GM23338 (cell line): ENCODE results near the gene MRPL38. TPM values are rescaled to one million over a fixed set of nuclear protein-coding genes. Genes with fewer than 3 reads are reported as not detected.

Experiments
- ATAC-seq: fragments of 200-7000 bp; cut with Tn5 transposase; 3 replicates; pipeline ENCODE4 v1.9.1; 2020
- DNase-seq: peaks from one replicate; pipeline ENCODE4 v3.0.0-alpha.2; 2015; ENCODE audit warnings: low spot score
- H2AFZ ChIP-seq: fragments of 200-600 bp; sonication (generic); 2 replicates; pipeline ENCODE4 v1.8.0; 2016; ENCODE audit warnings: antibody characterized with exemption, mild to moderate bottlenecking, moderate library complexity
- H3F3A ChIP-seq: fragments of 200-600 bp; sonication (generic); replicated peaks from 2 replicates; pipeline ENCODE4 v1.8.0; 2017; ENCODE audit warnings: antibody characterized with exemption, mixed run types, low read depth
- H3K27ac ChIP-seq: fragments of 200-600 bp; sonication (generic); 2 replicates; pipeline ENCODE4 v1.6.1; 2016; ENCODE audit warnings: low read depth
- H3K27me3 ChIP-seq: fragments of 200-600 bp; sonication (generic); 2 replicates; pipeline ENCODE4 v1.8.0; 2016; ENCODE audit warnings: mild to moderate bottlenecking, mixed run types, moderate library complexity; ENCODE audit not compliant: insufficient read depth
- H3K36me3 ChIP-seq: fragments of 200-600 bp; sonication (generic); 2 replicates; pipeline ENCODE4 v1.8.0; 2016; ENCODE audit warnings: mild to moderate bottlenecking; ENCODE audit not compliant: insufficient read depth
- H3K4me1 ChIP-seq: fragments of 200-600 bp; sonication (generic); 2 replicates; pipeline ENCODE4 v1.8.0; 2016; ENCODE audit warnings: mild to moderate bottlenecking, moderate library complexity; ENCODE audit not compliant: insufficient read depth
- H3K4me2 ChIP-seq: fragments of 200-600 bp; sonication (generic); 2 replicates; pipeline ENCODE4 v1.7.1; 2017; ENCODE audit warnings: mixed run types
- H3K4me3 ChIP-seq: fragments of 200-600 bp; sonication (generic); 2 replicates; pipeline ENCODE4 v1.6.1; 2016; ENCODE audit warnings: mixed run types
- H3K79me2 ChIP-seq: fragments of 200-600 bp; sonication (generic); replicated peaks from 2 replicates; pipeline ENCODE4 v1.8.0; 2017; ENCODE audit warnings: mild to moderate bottlenecking; ENCODE audit not compliant: insufficient read depth
- H3K9me2 ChIP-seq: fragments of 200-600 bp; sonication (generic); 2 replicates; pipeline ENCODE4 v1.8.0; 2017; ENCODE audit not compliant: insufficient read depth
- H4K20me1 ChIP-seq: fragments of 200-600 bp; sonication (generic); replicated peaks from 2 replicates; pipeline ENCODE4 v1.8.0; 2017; ENCODE audit warnings: mild to moderate bottlenecking; ENCODE audit not compliant: insufficient read depth
- H3K27ac Mint-ChIP-seq: 2 replicates; pipeline ENCODE4 v1.8.0; 2020; ENCODE audit warnings: inconsistent platforms, mild to moderate bottlenecking, moderate library complexity, mixed read lengths
- H3K27me3 Mint-ChIP-seq: 3 replicates; pipeline ENCODE4 v1.8.0; 2022; ENCODE audit warnings: low read depth, mild to moderate bottlenecking, moderate library complexity, mixed read lengths, inconsistent platforms; ENCODE audit not compliant: insufficient read depth, poor library complexity
- H3K36me3 Mint-ChIP-seq: 3 replicates; pipeline ENCODE4 v1.8.0; 2021; ENCODE audit warnings: low read depth, mild to moderate bottlenecking, inconsistent platforms, moderate library complexity, mixed read lengths
- H3K4me1 Mint-ChIP-seq: 3 replicates; pipeline ENCODE4 v1.8.0; 2020; ENCODE audit warnings: mild to moderate bottlenecking, inconsistent platforms, mixed read lengths
- H3K4me3 Mint-ChIP-seq: 3 replicates; pipeline ENCODE4 v1.8.0; 2021; ENCODE audit warnings: moderate library complexity, mild to moderate bottlenecking, inconsistent platforms, mixed read lengths
- H3K9me3 Mint-ChIP-seq: 3 replicates; pipeline ENCODE4 v1.8.0; 2020; ENCODE audit warnings: moderate library complexity, mild to moderate bottlenecking, inconsistent platforms, mixed read lengths
- CTCF ChIP-seq, 2 experiments: fragments of 200-600 bp in 1 of 2; sonication (generic) in 1 of 2; conservative IDR thresholded peaks; 2 replicates each; pipeline versions ENCODE4 v1.5.1 to v1.6.1; 2016 to 2017; ENCODE audit warnings: antibody characterized with exemption in 2 of 2, low read depth in 2 of 2, mild to moderate bottlenecking in 2 of 2, moderate library complexity in 1 of 2
- JUNB ChIP-seq: IDR thresholded peaks from one replicate; pipeline ENCODE4 v1.6.1; 2016; ENCODE audit warnings: antibody characterized with exemption; ENCODE audit not compliant: unreplicated experiment
- NANOG ChIP-seq: IDR thresholded peaks from 2 replicates; pipeline ENCODE4 v1.6.1; 2016; ENCODE audit warnings: antibody characterized with exemption, borderline replicate concordance
- POLR2AphosphoS5 ChIP-seq: IDR thresholded peaks from 2 replicates; pipeline ENCODE4 v1.6.1; 2016; ENCODE audit warnings: antibody characterized with exemption, low read depth
- STAT1 ChIP-seq: IDR thresholded peaks from one replicate; pipeline ENCODE4 v1.6.1; 2016; ENCODE audit warnings: antibody characterized with exemption; ENCODE audit not compliant: unreplicated experiment
- ZNF114 ChIP-seq: fragments of 250-450 bp; sonication (Bioruptor Pico); IDR thresholded peaks from 2 replicates; pipeline ENCODE4 v1.5.0; 2020; ENCODE audit warnings: mild to moderate bottlenecking, moderate library complexity
- polyA plus RNA-seq: library from polyadenylated mRNA; unstranded; fragments of >200 nt; fragmentation: Nextera tagmentation; extraction: Ambion mirVana; gene quantifications from 2 replicates; pipeline ENCODE4 v1.2.1, GENCODE V29; 2016
- total RNA-seq: library from RNA; depleted of rRNA; stranded (reverse); fragments of >200 nt; shearing (Covaris generic); gene quantifications from 2 replicates; pipeline ENCODE4 v1.2.3, GENCODE V29; 2014
- TF ChIP-seq, protein P1 (sequence below): IDR thresholded peaks from one replicate; pipeline ENCODE4 v1.6.1; 2018; ENCODE audit warnings: antibody characterized with exemption; ENCODE audit not compliant: unreplicated experiment

MRPL38 gene
- total and polyA plus RNA-seq, 2 experiments from 2014 or later, result 63.6 to 90.0 TPM

DNA sequence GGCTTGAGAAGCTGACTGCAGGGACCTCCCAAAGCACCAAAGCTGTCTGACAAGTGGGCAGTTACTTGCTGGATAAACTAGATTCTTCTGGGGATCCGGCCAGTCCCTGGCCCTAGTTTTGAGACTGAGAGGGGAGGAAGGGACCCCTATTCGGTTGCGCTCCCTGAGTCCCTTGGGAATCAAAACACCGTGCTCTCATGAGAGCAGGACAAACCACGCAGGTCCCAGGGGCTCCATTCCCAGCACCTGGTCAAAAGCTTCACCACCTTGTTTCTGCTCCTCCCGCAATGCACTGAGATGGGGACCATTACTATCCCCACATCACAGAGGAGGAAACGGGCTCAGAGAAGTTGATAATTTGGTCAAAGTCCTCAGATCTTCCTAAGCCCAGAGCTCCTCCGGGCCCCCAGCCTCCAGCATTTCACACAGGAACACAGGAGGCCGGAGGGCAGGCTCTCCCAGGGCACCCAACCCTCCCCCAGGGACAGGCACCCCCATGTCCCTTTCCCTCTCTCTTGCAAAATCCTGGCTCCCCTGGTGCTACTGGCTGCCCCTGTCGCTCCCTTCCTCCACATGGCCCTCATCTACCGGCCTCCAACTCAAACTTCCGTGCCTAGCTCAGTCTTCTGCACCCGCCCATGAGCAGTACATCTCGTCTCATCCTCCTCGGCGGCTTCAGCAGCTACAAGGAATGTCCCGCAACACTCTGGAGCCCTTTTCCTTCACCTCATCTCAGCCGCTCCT, 11.2 kb downstream of the MRPL38 start:
- Histone ChIP-seq H3K9me2 (no peaks in the 10 kb centered on the region), H3K27me3 (no peaks in the 10 kb centered on the region), H3K4me1 (peaks cover 18% of the 10 kb centered on the region; the same call in 1 of the 2 replicates), H4K20me1 (no peaks in the 10 kb centered on the region; the same call in 1 of the 2 replicates), H3K4me3 (no peak overlapping the region), H3K79me2 (peaks cover 18% of the 10 kb centered on the region), H3F3A (peaks cover 30% of the 10 kb centered on the region), H2AFZ (no peak overlapping the region), H3K36me3 (no peaks in the 10 kb centered on the region), H3K27ac (peak overlapping the region; percentile 59; the same call in 1 of the 2 replicates), H3K4me2 (no peak overlapping the region)
- DNase-seq (no peak), ATAC-seq (no peak)
- H3K4me1 Mint-ChIP-seq, result peaks cover 26% of the 10 kb centered on the region
- peaks cover 18% of the 10 kb centered on the region for H3K27me3 Mint-ChIP-seq
- H3K36me3 Mint-ChIP-seq, result peaks cover 29% of the 10 kb centered on the region
- peak overlapping the region; percentile 8; the same call in 2 of the 3 replicates for H3K4me3 Mint-ChIP-seq
- H3K27ac Mint-ChIP-seq, result peak overlapping the region; percentile 19; the same call in 1 of the 2 replicates
- no peaks in the 10 kb centered on the region for H3K9me3 Mint-ChIP-seq
- TF ChIP-seq ZNF114 (CRISPR knock-in tag) (no peak), CTCF (conservative IDR thresholded peaks at IDR 0.05; ENCODE audit: low read depth in 2 of 2) (no peak), STAT1 (no peak), NANOG (no peak)
- TF ChIP-seq, protein P1, sequence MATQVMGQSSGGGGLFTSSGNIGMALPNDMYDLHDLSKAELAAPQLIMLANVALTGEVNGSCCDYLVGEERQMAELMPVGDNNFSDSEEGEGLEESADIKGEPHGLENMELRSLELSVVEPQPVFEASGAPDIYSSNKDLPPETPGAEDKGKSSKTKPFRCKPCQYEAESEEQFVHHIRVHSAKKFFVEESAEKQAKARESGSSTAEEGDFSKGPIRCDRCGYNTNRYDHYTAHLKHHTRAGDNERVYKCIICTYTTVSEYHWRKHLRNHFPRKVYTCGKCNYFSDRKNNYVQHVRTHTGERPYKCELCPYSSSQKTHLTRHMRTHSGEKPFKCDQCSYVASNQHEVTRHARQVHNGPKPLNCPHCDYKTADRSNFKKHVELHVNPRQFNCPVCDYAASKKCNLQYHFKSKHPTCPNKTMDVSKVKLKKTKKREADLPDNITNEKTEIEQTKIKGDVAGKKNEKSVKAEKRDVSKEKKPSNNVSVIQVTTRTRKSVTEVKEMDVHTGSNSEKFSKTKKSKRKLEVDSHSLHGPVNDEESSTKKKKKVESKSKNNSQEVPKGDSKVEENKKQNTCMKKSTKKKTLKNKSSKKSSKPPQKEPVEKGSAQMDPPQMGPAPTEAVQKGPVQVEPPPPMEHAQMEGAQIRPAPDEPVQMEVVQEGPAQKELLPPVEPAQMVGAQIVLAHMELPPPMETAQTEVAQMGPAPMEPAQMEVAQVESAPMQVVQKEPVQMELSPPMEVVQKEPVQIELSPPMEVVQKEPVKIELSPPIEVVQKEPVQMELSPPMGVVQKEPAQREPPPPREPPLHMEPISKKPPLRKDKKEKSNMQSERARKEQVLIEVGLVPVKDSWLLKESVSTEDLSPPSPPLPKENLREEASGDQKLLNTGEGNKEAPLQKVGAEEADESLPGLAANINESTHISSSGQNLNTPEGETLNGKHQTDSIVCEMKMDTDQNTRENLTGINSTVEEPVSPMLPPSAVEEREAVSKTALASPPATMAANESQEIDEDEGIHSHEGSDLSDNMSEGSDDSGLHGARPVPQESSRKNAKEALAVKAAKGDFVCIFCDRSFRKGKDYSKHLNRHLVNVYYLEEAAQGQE, result no peak

- Mint-ChIP-seq H3K9me3 (no peaks in the 10 kb centered on the region), H3K36me3 (peaks cover 25% of the 10 kb centered on the region), H3K27ac (no peak overlapping the region), H3K4me1 (peaks cover 23% of the 10 kb centered on the region), H3K4me3 (no peak overlapping the region), H3K27me3 (peaks cover 18% of the 10 kb centered on the region)
- no peaks in the 10 kb centered on the region; the same call in 1 of the 2 replicates for H4K20me1 ChIP-seq
- H3K27me3 ChIP-seq, result no peaks in the 10 kb centered on the region
- peaks cover 17% of the 10 kb centered on the region; the same call in 1 of the 2 replicates for H3K4me1 ChIP-seq
- H3K4me2 ChIP-seq, result no peak overlapping the region
- H3K79me2 ChIP-seq, result peaks cover 18% of the 10 kb centered on the region
- DNase-seq (no peak), ATAC-seq (no peak)
- H3K4me3 ChIP-seq, result no peak overlapping the region
- H2AFZ ChIP-seq, result no peak overlapping the region
- H3F3A ChIP-seq, result peaks cover 24% of the 10 kb centered on the region
- H3K27ac ChIP-seq, result no peak overlapping the region
- H3K36me3 ChIP-seq, result no peaks in the 10 kb centered on the region
- no peaks in the 10 kb centered on the region for H3K9me2 ChIP-seq
- TF ChIP-seq STAT1, result no peak
- TF ChIP-seq POLR2AphosphoS5, result no peak
- TF ChIP-seq, protein P1, result no peak
- TF ChIP-seq NANOG, result no peak
- no peak for TF ChIP-seq JUNB
Observed at GRCh38 chr17:75892556-75893224, 12.0 kb downstream of the MRPL38 start.
